ENCODE measurements around the gene HOXA11.

HOXA11 gene

DNA sequence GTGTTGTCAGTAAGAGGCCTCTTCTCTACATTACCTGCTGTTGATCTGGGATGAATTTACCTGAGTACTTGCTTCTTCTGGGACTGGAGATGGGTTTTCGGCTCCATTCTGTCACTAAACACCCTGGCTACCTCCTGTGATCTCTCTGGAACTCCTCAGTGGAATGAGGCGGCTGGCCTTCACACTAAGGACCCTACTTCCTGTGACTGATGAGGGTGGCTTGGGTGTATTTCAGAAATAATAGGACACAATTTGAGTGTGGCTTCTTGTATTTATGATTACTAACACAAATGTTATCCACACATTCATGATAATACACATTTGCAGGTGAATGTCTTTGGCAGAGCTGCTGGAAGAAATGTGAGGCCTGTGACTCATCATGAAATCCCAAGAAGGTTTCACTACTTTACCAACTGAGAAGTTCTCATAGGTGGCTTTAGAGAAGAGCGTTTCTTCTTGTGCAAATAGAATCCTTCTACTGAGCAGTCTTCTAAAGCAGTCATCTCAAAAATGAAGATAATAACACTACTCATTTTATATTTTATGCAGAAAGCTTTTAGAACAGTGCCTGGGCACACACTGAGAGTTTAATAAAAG is 36.3 kb upstream of the HOXA11 start:
- no peaks in the 10 kb centered on the region for H3K27me3 ChIP-seq (ENCODE audit: insufficient read depth, low read depth)
- H4K20me1 ChIP-seq (ENCODE audit: insufficient read depth): no peaks in the 10 kb centered on the region
- H3K79me2 ChIP-seq (ENCODE audit: insufficient read depth, low read depth): no peaks in the 10 kb centered on the region
- TF ChIP-seq, protein P1, sequence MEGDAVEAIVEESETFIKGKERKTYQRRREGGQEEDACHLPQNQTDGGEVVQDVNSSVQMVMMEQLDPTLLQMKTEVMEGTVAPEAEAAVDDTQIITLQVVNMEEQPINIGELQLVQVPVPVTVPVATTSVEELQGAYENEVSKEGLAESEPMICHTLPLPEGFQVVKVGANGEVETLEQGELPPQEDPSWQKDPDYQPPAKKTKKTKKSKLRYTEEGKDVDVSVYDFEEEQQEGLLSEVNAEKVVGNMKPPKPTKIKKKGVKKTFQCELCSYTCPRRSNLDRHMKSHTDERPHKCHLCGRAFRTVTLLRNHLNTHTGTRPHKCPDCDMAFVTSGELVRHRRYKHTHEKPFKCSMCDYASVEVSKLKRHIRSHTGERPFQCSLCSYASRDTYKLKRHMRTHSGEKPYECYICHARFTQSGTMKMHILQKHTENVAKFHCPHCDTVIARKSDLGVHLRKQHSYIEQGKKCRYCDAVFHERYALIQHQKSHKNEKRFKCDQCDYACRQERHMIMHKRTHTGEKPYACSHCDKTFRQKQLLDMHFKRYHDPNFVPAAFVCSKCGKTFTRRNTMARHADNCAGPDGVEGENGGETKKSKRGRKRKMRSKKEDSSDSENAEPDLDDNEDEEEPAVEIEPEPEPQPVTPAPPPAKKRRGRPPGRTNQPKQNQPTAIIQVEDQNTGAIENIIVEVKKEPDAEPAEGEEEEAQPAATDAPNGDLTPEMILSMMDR (conservative IDR thresholded peaks at IDR 0.05; ENCODE audit: low read depth, low read length): no peak
- no peak overlapping the region for H3K27ac ChIP-seq
- H3K4me3 ChIP-seq (IDR thresholded peaks at IDR 0.05; ENCODE audit: insufficient read depth, low read depth, low read length): no peak overlapping the region
- H3K4me2 ChIP-seq: no peak overlapping the region
- H3K4me1 ChIP-seq (ENCODE audit: low read depth, poor library complexity, severe bottlenecking): peaks cover 9% of the 10 kb centered on the region
- no peak overlapping the region for H3K9ac ChIP-seq
- H2AFZ ChIP-seq (ENCODE audit: low read depth): no peak overlapping the region
- no peaks in the 10 kb centered on the region for H3K36me3 ChIP-seq (ENCODE audit: insufficient read depth)

DNA sequence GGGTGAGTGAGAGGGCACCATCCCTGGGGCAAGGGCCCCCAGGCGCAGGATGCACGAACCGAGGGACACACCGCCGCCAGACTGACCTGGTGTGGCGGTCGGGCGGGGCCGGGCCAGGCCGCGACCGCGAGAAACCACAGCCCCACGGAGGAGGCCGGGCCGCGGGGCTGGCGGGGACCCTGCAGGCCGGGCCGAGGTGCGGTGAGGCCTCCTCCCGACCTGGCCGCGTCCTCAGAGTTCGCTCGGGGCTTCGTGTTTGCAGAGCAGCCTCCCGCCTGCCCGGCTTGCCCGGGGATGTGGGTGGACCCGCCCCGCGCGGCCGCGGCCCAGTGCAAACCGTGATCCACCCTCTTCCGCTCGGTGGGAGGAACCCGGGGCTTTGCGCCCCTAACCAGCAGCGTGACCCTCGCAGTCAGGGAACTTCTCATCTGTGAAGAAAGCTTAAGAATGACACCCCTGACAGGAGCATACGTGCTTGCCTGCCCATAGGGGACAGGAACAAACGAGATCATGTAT is 35.5 kb upstream of the HOXA11 start:
- TF ChIP-seq, protein P1 (conservative IDR thresholded peaks at IDR 0.05; ENCODE audit: low read depth, low read length): no peak
- H3K36me3 ChIP-seq (ENCODE audit: insufficient read depth): no peaks in the 10 kb centered on the region
- H3K4me2 ChIP-seq: no peak overlapping the region
- no peak overlapping the region for H2AFZ ChIP-seq (ENCODE audit: low read depth)
- H3K9ac ChIP-seq: no peak overlapping the region
- no peak overlapping the region for H3K27ac ChIP-seq
- no peaks in the 10 kb centered on the region for H4K20me1 ChIP-seq (ENCODE audit: insufficient read depth)
- H3K4me3 ChIP-seq (IDR thresholded peaks at IDR 0.05; ENCODE audit: insufficient read depth, low read depth, low read length): no peak overlapping the region
- no peaks in the 10 kb centered on the region for H3K79me2 ChIP-seq (ENCODE audit: insufficient read depth, low read depth)
- H3K4me1 ChIP-seq (ENCODE audit: low read depth, poor library complexity, severe bottlenecking): peaks cover 9% of the 10 kb centered on the region
- no peaks in the 10 kb centered on the region for H3K27me3 ChIP-seq (ENCODE audit: insufficient read depth, low read depth)

DNA sequence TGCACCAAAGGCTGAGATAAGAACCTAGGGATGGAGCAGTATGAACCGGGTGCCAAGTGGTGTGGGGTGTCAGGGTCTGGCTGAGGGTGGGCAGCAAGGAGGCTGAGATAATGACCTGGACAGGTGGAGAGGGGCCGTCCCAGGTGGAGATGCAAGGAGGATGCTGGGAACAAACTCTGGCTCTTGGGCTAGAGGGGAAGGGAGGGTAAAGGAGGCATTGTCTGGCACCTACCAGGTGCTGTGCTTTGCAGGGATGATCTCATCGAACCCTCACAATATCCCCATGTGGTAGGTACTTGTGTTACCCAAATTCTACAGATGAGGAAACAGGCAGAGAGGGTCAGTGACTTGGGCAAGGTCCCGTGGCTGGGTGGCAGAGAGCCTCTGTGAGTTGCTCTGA is 34.8 kb upstream of the HOXA11 start:
- Histone ChIP-seq H3K36me3 (ENCODE audit: insufficient read depth) (no peaks in the 10 kb centered on the region), H3K4me1 (ENCODE audit: low read depth, poor library complexity, severe bottlenecking) (peaks cover 9% of the 10 kb centered on the region), H3K27me3 (ENCODE audit: insufficient read depth, low read depth) (no peaks in the 10 kb centered on the region)

DNA sequence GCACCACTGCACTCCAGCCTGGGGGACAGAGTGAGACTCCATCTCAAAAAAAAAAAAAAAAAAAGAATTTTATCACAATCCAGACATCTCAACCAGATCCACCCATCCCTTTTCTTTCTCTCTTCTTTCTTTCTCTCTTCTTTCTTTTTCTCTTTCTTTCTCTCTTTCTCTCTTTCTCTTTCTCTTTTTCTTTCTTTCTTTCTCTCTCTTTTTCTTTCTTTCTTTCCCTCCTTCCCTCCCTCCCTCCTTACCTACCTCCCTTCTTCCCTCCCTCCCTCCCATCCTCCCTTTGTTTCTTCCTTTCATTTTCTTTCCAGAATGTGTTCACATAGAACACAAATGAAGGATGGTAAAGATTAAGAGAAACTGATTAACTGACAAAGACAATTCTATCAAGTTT is 32.9 kb upstream of the HOXA11 start:
- peaks cover 9% of the 10 kb centered on the region for H3K4me1 ChIP-seq (ENCODE audit: low read depth, poor library complexity, severe bottlenecking)
- H3K27ac ChIP-seq: no peak overlapping the region
- no peaks in the 10 kb centered on the region for H3K36me3 ChIP-seq (ENCODE audit: insufficient read depth)
- no peak overlapping the region for H2AFZ ChIP-seq (ENCODE audit: low read depth)
- H4K20me1 ChIP-seq (ENCODE audit: insufficient read depth): no peaks in the 10 kb centered on the region
- H3K9ac ChIP-seq: no peak overlapping the region
- H3K27me3 ChIP-seq (ENCODE audit: insufficient read depth, low read depth): no peaks in the 10 kb centered on the region
- TF ChIP-seq, protein P1 (conservative IDR thresholded peaks at IDR 0.05; ENCODE audit: low read depth, low read length): no peak
- no peak overlapping the region for H3K4me2 ChIP-seq
- no peak overlapping the region for H3K4me3 ChIP-seq (IDR thresholded peaks at IDR 0.05; ENCODE audit: insufficient read depth, low read depth, low read length)
- no peaks in the 10 kb centered on the region for H3K79me2 ChIP-seq (ENCODE audit: insufficient read depth, low read depth)

More for the DNA sequence above, 34.8 kb upstream of the HOXA11 start:
- TF ChIP-seq, protein P1 (conservative IDR thresholded peaks at IDR 0.05; ENCODE audit: low read depth, low read length): no peak
- Histone ChIP-seq H3K79me2 (ENCODE audit: insufficient read depth, low read depth) (no peaks in the 10 kb centered on the region), H3K27ac (no peak overlapping the region), H3K4me2 (no peak overlapping the region), H3K9ac (no peak overlapping the region), H3K4me3 (IDR thresholded peaks at IDR 0.05; ENCODE audit: insufficient read depth, low read depth, low read length) (no peak overlapping the region), H2AFZ (ENCODE audit: low read depth) (no peak overlapping the region), H4K20me1 (ENCODE audit: insufficient read depth) (no peaks in the 10 kb centered on the region)

Data from KMS-11 (cell line).